ENCODE data around the gene TMEM150C.

TMEM150C gene

DNA sequence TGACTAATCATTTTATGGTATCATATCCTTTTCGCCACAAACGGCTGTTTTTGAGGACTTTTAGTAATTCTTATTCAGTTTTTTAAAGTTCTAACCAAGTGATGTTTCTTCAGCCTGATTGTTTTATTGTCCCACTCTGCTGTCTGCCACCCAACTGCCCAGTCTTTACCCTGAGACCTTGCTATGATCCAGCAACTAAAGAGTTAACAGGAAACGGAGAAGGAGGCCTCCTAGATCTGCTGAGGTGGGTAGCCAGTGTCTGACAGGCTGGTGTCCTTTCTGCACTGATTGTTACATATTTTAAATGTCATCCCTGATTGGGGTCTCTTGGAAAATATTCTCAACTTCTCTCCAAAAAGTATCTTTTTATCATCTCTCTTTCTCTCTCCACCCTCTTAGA is 7.9 kb upstream of the TMEM150C start:
- TF ChIP-seq, protein P1, sequence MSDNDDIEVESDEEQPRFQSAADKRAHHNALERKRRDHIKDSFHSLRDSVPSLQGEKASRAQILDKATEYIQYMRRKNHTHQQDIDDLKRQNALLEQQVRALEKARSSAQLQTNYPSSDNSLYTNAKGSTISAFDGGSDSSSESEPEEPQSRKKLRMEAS (IDR thresholded peaks at IDR 0.05; ENCODE audit: low read depth, low read length) = no peak
- TF ChIP-seq POLR2A (IDR thresholded peaks at IDR 0.05; ENCODE audit: extremely low read depth, insufficient read length) (no peak), MYC (IDR thresholded peaks at IDR 0.05; ENCODE audit: low read depth, low read length) (no peak)
- TF ChIP-seq, protein P2, sequence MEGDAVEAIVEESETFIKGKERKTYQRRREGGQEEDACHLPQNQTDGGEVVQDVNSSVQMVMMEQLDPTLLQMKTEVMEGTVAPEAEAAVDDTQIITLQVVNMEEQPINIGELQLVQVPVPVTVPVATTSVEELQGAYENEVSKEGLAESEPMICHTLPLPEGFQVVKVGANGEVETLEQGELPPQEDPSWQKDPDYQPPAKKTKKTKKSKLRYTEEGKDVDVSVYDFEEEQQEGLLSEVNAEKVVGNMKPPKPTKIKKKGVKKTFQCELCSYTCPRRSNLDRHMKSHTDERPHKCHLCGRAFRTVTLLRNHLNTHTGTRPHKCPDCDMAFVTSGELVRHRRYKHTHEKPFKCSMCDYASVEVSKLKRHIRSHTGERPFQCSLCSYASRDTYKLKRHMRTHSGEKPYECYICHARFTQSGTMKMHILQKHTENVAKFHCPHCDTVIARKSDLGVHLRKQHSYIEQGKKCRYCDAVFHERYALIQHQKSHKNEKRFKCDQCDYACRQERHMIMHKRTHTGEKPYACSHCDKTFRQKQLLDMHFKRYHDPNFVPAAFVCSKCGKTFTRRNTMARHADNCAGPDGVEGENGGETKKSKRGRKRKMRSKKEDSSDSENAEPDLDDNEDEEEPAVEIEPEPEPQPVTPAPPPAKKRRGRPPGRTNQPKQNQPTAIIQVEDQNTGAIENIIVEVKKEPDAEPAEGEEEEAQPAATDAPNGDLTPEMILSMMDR (IDR thresholded peaks at IDR 0.05; ENCODE audit: low read depth, low read length) = no peak
- DNase-seq (ENCODE audit: low read depth) = no peak

GRCh38 chr4:82569076-82569475 is 7.3 kb upstream of the TMEM150C start:
- no peak for DNase-seq (ENCODE audit: low read depth)
- TF ChIP-seq POLR2A (IDR thresholded peaks at IDR 0.05; ENCODE audit: extremely low read depth, insufficient read length) (no peak), MYC (IDR thresholded peaks at IDR 0.05; ENCODE audit: low read depth, low read length) (no peak)
- TF ChIP-seq, protein P2 (IDR thresholded peaks at IDR 0.05; ENCODE audit: low read depth, low read length) = no peak
- TF ChIP-seq, protein P1 (IDR thresholded peaks at IDR 0.05; ENCODE audit: low read depth, low read length) = no peak
- H3K4me3 ChIP-seq (ENCODE audit: low read depth, low read length) = no peak overlapping the region

More for the DNA sequence above, 7.9 kb upstream of the TMEM150C start:
- H3K4me3 ChIP-seq (ENCODE audit: low read depth, low read length) = no peak overlapping the region

DNA sequence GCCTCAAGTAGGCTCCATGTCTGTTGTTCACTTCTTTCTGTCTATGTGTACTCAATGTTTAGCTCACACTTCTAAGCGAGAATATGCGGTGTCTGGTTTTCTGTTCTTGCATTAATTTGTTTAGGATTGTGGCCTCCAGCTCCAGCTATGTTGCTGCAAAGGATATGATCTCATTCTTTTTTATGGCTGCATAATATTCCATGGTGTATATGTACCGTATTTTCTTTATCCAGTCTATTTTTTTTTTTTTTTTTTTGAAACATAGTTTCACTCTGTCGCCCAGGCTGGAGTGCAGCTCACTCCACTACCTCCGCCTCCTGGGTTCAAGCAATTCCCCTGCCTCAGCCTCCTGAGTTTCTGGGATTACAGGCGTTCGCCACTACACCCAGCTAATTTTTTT is 5.7 kb upstream of the TMEM150C start:
- no peak for DNase-seq (ENCODE audit: low read depth)
- TF ChIP-seq MYC (IDR thresholded peaks at IDR 0.05; ENCODE audit: low read depth, low read length) (no peak), POLR2A (IDR thresholded peaks at IDR 0.05; ENCODE audit: extremely low read depth, insufficient read length) (no peak)
- TF ChIP-seq, protein P1 (IDR thresholded peaks at IDR 0.05; ENCODE audit: low read depth, low read length) = no peak
- TF ChIP-seq, protein P2 (IDR thresholded peaks at IDR 0.05; ENCODE audit: low read depth, low read length) = no peak
- no peak overlapping the region for H3K4me3 ChIP-seq (ENCODE audit: low read depth, low read length)

- no peak overlapping the region for H3K4me3 ChIP-seq (ENCODE audit: low read depth, low read length)
- no peak for DNase-seq (ENCODE audit: low read depth)
- TF ChIP-seq, protein P1 (IDR thresholded peaks at IDR 0.05; ENCODE audit: low read depth, low read length) = no peak
- TF ChIP-seq MYC (IDR thresholded peaks at IDR 0.05; ENCODE audit: low read depth, low read length) (no peak), POLR2A (IDR thresholded peaks at IDR 0.05; ENCODE audit: extremely low read depth, insufficient read length) (no peak)
- TF ChIP-seq, protein P2 (IDR thresholded peaks at IDR 0.05; ENCODE audit: low read depth, low read length) = no peak
Measured at GRCh38 chr4:82562564-82562854, 721 bp upstream of the TMEM150C start.

- DNase-seq (ENCODE audit: low read depth) = no peak
- H3K4me3 ChIP-seq (ENCODE audit: low read depth, low read length) = no peak overlapping the region
- TF ChIP-seq, protein P1 (IDR thresholded peaks at IDR 0.05; ENCODE audit: low read depth, low read length) = no peak
- TF ChIP-seq POLR2A (IDR thresholded peaks at IDR 0.05; ENCODE audit: extremely low read depth, insufficient read length) (no peak), MYC (IDR thresholded peaks at IDR 0.05; ENCODE audit: low read depth, low read length) (no peak)
- TF ChIP-seq, protein P2 (IDR thresholded peaks at IDR 0.05; ENCODE audit: low read depth, low read length) = no peak
Measured at GRCh38 chr4:82560853-82561785, 669 bp downstream of the TMEM150C start.

All from NB4 (cell line).